AG04449 (cell line): ENCODE results near the gene PDPN.
"Not testable (repeated sequence)": the region's sequence is repeated elsewhere in the genome, so short reads cannot be mapped to it uniquely, and the experiment has no call there.

Experiments used
- CTCF ChIA-PET: fragments of 350-600 bp; formaldehyde crosslinking; extraction: SDS; loops from one replicate; lab custom pipeline; 2021; ENCODE audit warnings: antibody characterized with exemption; lab: Yijun Ruan, JAX
- POLR2A ChIA-PET: fragments of 400-600, 350-600 bp; formaldehyde crosslinking; extraction: SDS; loops from one replicate; lab custom pipeline; 2020; ENCODE audit warnings: antibody characterized with exemption, inconsistent platforms; lab: Yijun Ruan, JAX
- DNase-seq: peaks from one replicate; pipeline ENCODE4 v3.0.0-alpha.2; 2010; ENCODE audit warnings: low read depth, low spot score
- H3K4me3 ChIP-seq: 2 replicates; pipeline ENCODE4 v1.5.1; 2011; ENCODE audit warnings: low read depth, mild to moderate bottlenecking, control low read depth, low read length
- CTCF ChIP-seq: IDR thresholded peaks from one replicate; pipeline ENCODE4 v1.5.1; 2011; ENCODE audit warnings: mild to moderate bottlenecking, moderate library complexity, low read length, control low read depth, inconsistent platforms; ENCODE audit not compliant: insufficient read depth; ENCODE audit errors: missing control alignments

The PDPN gene

GRCh38 chr1:13549521-13549920 is 34.1 kb upstream of the PDPN start:
- no peak for TF ChIP-seq CTCF
- no peak for DNase-seq
- ChIA-PET POLR2A (no interaction called here), CTCF (no interaction called here)
- no peak overlapping the region for H3K4me3 ChIP-seq

GRCh38 chr1:13550663-13551062 is 33.0 kb upstream of the PDPN start:
- POLR2A ChIA-PET: no interaction called here
- TF ChIP-seq CTCF: no peak
- CTCF ChIA-PET: no interaction called here
- DNase-seq: no peak
- H3K4me3 ChIP-seq: no peak overlapping the region

GRCh38 chr1:13554798-13555197 is 28.8 kb upstream of the PDPN start:
- H3K4me3 ChIP-seq: no peak overlapping the region
- no peak for DNase-seq
- CTCF ChIA-PET: no interaction called here
- POLR2A ChIA-PET: no interaction called here
- no peak for TF ChIP-seq CTCF

- no peak overlapping the region for H3K4me3 ChIP-seq
- POLR2A ChIA-PET: no interaction called here
- CTCF ChIA-PET: no interaction called here
- TF ChIP-seq CTCF: no peak
- DNase-seq: no peak
These were observed 27.3 kb upstream of the PDPN start for GRCh38 chr1:13556224-13556764.

GRCh38 chr1:13560541-13560940 is 23.1 kb upstream of the PDPN start:
- H3K4me3 ChIP-seq: no peak overlapping the region
- DNase-seq: no peak
- ChIA-PET POLR2A (no interaction called here), CTCF (no interaction called here)
- TF ChIP-seq CTCF: no peak

- CTCF ChIA-PET, POLR2A ChIA-PET, H3K4me3 ChIP-seq, DNase-seq: not testable (repeated sequence)
These were observed 20.7 kb upstream of the PDPN start for GRCh38 chr1:13562981-13563380.

GRCh38 chr1:13564073-13564472 is 19.6 kb upstream of the PDPN start:
- no peak for DNase-seq
- H3K4me3 ChIP-seq: no peak overlapping the region
- ChIA-PET CTCF (no interaction called here), POLR2A (no interaction called here)
- no peak for TF ChIP-seq CTCF

- DNase-seq, POLR2A ChIA-PET, CTCF ChIA-PET, H3K4me3 ChIP-seq: not testable (repeated sequence)
These were observed 13.2 kb upstream of the PDPN start for GRCh38 chr1:13570435-13570834.
